Testis (tissue), 3 donors: ENCODE results near the gene WASF2. TPM values are rescaled to one million over a fixed set of nuclear protein-coding genes. Genes with fewer than 3 reads are reported as not detected.
A peak's percentile ranks its signal among the peaks of the same experiment; 100 is the strongest.

Experiments used
- DNase-seq: peaks from one replicate; pipeline ENCODE4 v3.0.0-alpha.2; 2019
- H3K27ac ChIP-seq, 2 donors: fragments of 200-600 bp; sonication (generic); one replicate each; pipeline ENCODE4 v1.5.1; 2019
- H3K27me3 ChIP-seq: fragments of 200-600 bp; sonication (generic); one replicate; pipeline ENCODE4 v1.5.1; 2019
- H3K36me3 ChIP-seq: fragments of 200-600 bp; sonication (generic); one replicate; pipeline ENCODE4 v1.5.1; 2017; ENCODE audit warnings: low read depth; ENCODE audit errors: missing control alignments
- H3K4me1 ChIP-seq: fragments of 200-600 bp; sonication (generic); one replicate; pipeline ENCODE4 v1.5.1; 2019
- H3K4me3 ChIP-seq, 2 donors: fragments of 200-600 bp; sonication (generic); one replicate each; pipeline ENCODE4 v1.5.1; 2017 to 2019
- H3K9me3 ChIP-seq: fragments of 200-600 bp; sonication (generic); one replicate; pipeline ENCODE4 v1.5.1; 2017
- POLR2A ChIP-seq: fragments of 450-650 bp; IDR thresholded peaks from one replicate; pipeline ENCODE4 v1.6.1; 2017; ENCODE audit warnings: antibody characterized with exemption, mild to moderate bottlenecking, moderate library complexity
- WGBS, 2 donors: methylation state at CpG; one replicate each; pipeline ENCODE4 v1.1.5; 2018; 5-methylcytosine and 5-hydroxymethylcytosine counted together
- intact Hi-C: fragments of 100-400 bp; cut with DNase I; formaldehyde crosslinking; loops from one replicate; pipeline ENCODE4 v1.15.1; 2023; ENCODE audit warnings: low total_unique reads
- polyA plus RNA-seq: library from polyadenylated mRNA; stranded (reverse); fragments of 350-450 nt; fragmentation: Illumina TruSeq; extraction: RNeasy Lipid Tissue Mini Kit (QIAGEN cat#74804); gene quantifications from one replicate; pipeline ENCODE4 v1.2.3, GENCODE V29; 2014; ENCODE audit warnings: low read depth, low replicate concordance; ENCODE audit not compliant: insufficient read depth
- total RNA-seq, 2 donors: library from RNA; depleted of rRNA; stranded (reverse); fragments of >200 nt; gene quantifications; one replicate each; pipeline ENCODE4 v1.2.3, GENCODE V29; 2016
- TF ChIP-seq, protein P1 (sequence below), 3 experiments: fragments of 450-650 bp in 2 of 3; fragments of 200-600 bp in 1 of 3; sonication (generic) in 1 of 3; IDR thresholded peaks; one replicate each; pipeline ENCODE4 v1.5.1; 2016 to 2019; ENCODE audit warnings: antibody characterized with exemption in 3 of 3, mild to moderate bottlenecking in 2 of 3, moderate library complexity in 1 of 3

Gene WASF2
- total and polyA plus RNA-seq, 3 donors from 2014 or later: 57.8 to 128 (median 58.0) TPM

DNA sequence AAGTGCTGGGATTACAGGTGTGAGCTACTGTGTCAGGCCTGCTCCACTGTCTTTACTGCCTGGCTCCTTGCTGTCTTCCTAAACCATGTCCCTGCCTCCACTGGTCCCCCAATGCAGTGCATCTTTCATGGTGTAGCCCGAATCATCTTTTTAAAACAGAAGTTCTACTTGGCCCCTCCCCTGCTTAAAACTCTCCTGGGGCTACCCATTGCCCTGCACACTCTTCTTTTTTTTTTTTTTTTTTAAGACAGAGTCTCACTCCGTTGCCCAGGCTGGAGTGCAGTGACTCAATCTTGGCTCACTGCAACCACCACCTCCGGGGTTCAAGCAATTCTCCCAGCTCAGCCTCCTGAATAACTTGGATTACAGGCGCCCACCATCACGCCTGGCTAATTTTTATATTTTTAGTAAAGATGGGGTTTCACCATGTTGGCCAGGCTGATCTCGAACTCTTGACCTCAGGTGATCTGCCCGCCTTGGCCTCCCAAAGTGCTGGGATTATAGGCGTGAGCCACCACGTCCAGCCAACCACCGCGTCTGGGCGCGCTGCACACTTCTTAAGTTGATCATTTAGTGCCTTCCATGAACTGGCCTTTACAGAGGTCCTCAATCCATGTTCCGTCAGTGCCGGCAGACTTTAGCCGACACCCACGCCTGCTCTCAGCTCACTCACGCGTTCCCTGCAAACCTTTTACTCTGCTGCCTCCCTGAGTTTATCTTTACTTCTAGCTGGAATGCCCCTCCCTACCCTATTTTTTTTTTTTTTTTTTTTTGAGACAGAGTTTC lies 117.8 kb downstream of the WASF2 start:
- intact Hi-C loops: no loop called here
- DNase-seq: peak; percentile 61
- no peak for TF ChIP-seq POLR2A
- TF ChIP-seq, protein P1, sequence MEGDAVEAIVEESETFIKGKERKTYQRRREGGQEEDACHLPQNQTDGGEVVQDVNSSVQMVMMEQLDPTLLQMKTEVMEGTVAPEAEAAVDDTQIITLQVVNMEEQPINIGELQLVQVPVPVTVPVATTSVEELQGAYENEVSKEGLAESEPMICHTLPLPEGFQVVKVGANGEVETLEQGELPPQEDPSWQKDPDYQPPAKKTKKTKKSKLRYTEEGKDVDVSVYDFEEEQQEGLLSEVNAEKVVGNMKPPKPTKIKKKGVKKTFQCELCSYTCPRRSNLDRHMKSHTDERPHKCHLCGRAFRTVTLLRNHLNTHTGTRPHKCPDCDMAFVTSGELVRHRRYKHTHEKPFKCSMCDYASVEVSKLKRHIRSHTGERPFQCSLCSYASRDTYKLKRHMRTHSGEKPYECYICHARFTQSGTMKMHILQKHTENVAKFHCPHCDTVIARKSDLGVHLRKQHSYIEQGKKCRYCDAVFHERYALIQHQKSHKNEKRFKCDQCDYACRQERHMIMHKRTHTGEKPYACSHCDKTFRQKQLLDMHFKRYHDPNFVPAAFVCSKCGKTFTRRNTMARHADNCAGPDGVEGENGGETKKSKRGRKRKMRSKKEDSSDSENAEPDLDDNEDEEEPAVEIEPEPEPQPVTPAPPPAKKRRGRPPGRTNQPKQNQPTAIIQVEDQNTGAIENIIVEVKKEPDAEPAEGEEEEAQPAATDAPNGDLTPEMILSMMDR (IDR thresholded peaks at IDR 0.05): no peak

DNA sequence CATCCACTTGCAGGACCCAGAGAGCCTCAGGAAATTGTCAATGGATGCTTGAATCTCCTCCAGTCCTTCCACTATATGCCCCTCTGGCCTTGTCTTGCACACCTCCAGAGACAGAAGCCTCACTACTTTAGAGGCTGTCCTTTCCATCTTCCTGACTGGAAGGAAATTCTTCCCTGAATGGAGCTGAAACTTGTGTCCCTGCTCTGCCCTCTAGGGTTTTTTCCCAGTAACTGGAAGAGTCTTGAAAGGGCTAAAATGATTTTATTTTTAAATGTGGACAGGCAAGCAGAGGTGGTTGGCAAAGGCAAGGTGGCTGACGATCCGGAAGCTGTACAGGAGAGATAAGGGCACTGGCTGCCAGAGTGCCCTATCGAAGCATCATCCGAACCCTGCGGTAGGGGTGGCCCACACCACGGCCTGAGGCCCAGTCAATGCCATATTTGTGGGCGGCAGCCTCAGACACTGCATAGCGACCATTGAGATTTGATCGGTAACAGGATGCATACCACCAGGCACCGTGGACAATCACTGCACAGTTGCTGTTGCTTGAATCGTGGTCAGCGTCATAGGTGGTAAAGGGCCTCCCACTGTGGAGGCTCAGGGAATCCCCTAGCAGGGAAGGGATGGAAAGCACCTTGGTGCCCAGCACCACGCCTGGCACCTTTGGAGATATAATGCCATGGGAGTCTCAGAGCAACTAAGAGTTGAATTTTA lies 120.9 kb downstream of the WASF2 start:
- Histone ChIP-seq H3K36me3 (no peaks in the 10 kb centered on the region), H3K9me3 (no peaks in the 10 kb centered on the region), H3K27ac (no peak overlapping the region), H3K4me1 (peaks cover 20% of the 10 kb centered on the region), H3K27me3 (no peaks in the 10 kb centered on the region), H3K4me3 (no peak overlapping the region)
- no peak for DNase-seq
- intact Hi-C loops: no loop called here
- TF ChIP-seq, protein P1 (IDR thresholded peaks at IDR 0.05): peak in 2 of 3 experiments; percentile 7 to 8
- no peak for TF ChIP-seq POLR2A
- 83 to 87% methylated on average over 12 to 13 of the region's 13 CpGs for WGBS, 2 donors

More for the DNA sequence above, 117.8 kb downstream of the WASF2 start:
- Histone ChIP-seq H3K27me3 (no peaks in the 10 kb centered on the region), H3K36me3 (no peaks in the 10 kb centered on the region), H3K4me1 (peaks cover 8% of the 10 kb centered on the region), H3K4me3 (no peak overlapping the region), H3K27ac (no peak overlapping the region), H3K9me3 (no peaks in the 10 kb centered on the region)
- 78 to 86% methylated on average over 19 of the region's 19 CpGs for WGBS, 2 donors

DNA sequence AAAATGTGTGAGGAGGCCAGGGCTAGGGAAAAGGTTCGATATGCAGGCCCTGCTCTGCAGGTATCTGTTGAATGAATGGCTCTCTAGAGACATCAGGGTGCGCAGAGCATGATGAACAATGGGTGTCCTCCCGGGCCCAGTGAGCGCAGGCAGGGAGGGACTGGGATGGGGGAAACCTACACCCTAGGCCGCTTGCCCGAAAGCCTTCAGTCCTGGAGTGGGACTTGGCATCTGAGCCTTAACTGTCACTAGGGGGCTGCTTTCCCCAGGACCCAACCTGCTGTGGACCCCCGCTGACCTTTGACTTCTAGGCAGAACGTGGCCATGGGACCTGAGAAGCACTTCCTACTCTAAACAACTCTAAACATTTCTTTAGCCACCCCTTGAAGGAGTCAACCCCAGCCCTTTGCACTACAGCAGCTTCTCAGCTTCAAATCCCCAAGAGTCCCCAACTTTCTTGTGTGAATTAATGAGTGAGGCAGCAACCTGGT lies 122.8 kb downstream of the WASF2 start:
- H3K36me3 ChIP-seq: no peaks in the 10 kb centered on the region
- intact Hi-C loops: no loop called here
- no peaks in the 10 kb centered on the region for H3K27me3 ChIP-seq
- no peak for TF ChIP-seq POLR2A
- TF ChIP-seq, protein P1 (IDR thresholded peaks at IDR 0.05): no peak
- peak overlapping the region; percentile 68 to 74 for H3K4me3 ChIP-seq
- no peaks in the 10 kb centered on the region for H3K9me3 ChIP-seq
- 23 to 27% methylated on average over 8 of the region's 8 CpGs for WGBS, 2 donors
- no peak for DNase-seq
- H3K27ac ChIP-seq: peak overlapping the region; percentile 92 to 98
- peaks cover 20% of the 10 kb centered on the region for H3K4me1 ChIP-seq

- H3K36me3 ChIP-seq: no peaks in the 10 kb centered on the region
- peak; percentile 88 for DNase-seq
- peaks cover 20% of the 10 kb centered on the region for H3K4me1 ChIP-seq
- 0 to 1% methylated on average over 6 to 65 of the region's 67 CpGs for WGBS, 2 donors
- intact Hi-C loops: no loop called here
- H3K27ac ChIP-seq: peak within 1 kb of the TSS; percentile 92 to 98
- H3K4me3 ChIP-seq: peak within 1 kb of the TSS; percentile 68 to 74
- H3K27me3 ChIP-seq: no peaks in the 10 kb centered on the region
- H3K9me3 ChIP-seq: no peaks in the 10 kb centered on the region
- no peak for TF ChIP-seq POLR2A
- TF ChIP-seq, protein P1 (IDR thresholded peaks at IDR 0.05): no peak
Observed at GRCh38 chr1:27366411-27367159, 123.4 kb downstream of the WASF2 start, which contains the start of gene MAP3K6. MAP3K6 (minus strand) TSS chr1:27366961; CDS start chr1:27366597, 364 bp downstream.
